ACC112 (cell line): ENCODE measurements around the gene CLDN11.

Source experiments
- H2AFZ ChIP-seq: fragments of 200-600 bp; sonication (generic); one replicate; pipeline ENCODE4 v1.6.0; 2017; ENCODE audit warnings: antibody characterized with exemption, low read length; ENCODE audit not compliant: unreplicated experiment
- H3K27ac ChIP-seq: fragments of 200-600 bp; sonication (generic); 2 replicates; pipeline ENCODE4 v1.5.1; 2014; ENCODE audit warnings: low read depth, mild to moderate bottlenecking, antibody characterized with exemption, low read length, moderate library complexity
- H3K27me3 ChIP-seq: fragments of 200-600 bp; sonication (generic); 2 replicates; pipeline ENCODE4 v1.6.1; 2014; ENCODE audit warnings: mild to moderate bottlenecking, antibody characterized with exemption, low read length, moderate library complexity, mixed read lengths; ENCODE audit not compliant: insufficient read depth
- H3K36me3 ChIP-seq: fragments of 200-600 bp; sonication (generic); 2 replicates; pipeline ENCODE4 v1.6.1; 2016; ENCODE audit warnings: mild to moderate bottlenecking, antibody characterized with exemption, low read length, moderate library complexity, mixed read lengths; ENCODE audit not compliant: insufficient read depth
- H3K4me1 ChIP-seq: fragments of 200-600 bp; sonication (generic); one replicate; pipeline ENCODE4 v1.6.1; 2016; ENCODE audit warnings: low read length, mixed read lengths; ENCODE audit not compliant: insufficient read depth, unreplicated experiment, control insufficient read depth
- H3K4me3 ChIP-seq: fragments of 200-600 bp; sonication (generic); 2 replicates; pipeline ENCODE4 v1.5.1; 2014; ENCODE audit warnings: mild to moderate bottlenecking, low read depth, low read length
- H3K79me2 ChIP-seq: fragments of 200-600 bp; sonication (generic); one replicate; pipeline ENCODE4 v1.6.0; 2016; ENCODE audit warnings: low read length; ENCODE audit not compliant: control insufficient read depth, unreplicated experiment, insufficient read depth

Gene CLDN11

GRCh38 chr3:170413291-170413690 lies 5.4 kb upstream of the CLDN11 start:
- no peak overlapping the region for H3K27ac ChIP-seq
- peaks cover 4% of the 10 kb centered on the region for H3K79me2 ChIP-seq
- no peaks in the 10 kb centered on the region for H3K36me3 ChIP-seq
- H3K4me3 ChIP-seq = no peak overlapping the region
- H2AFZ ChIP-seq = no peak overlapping the region
- peaks cover 6% of the 10 kb centered on the region for H3K4me1 ChIP-seq
- H3K27me3 ChIP-seq = no peaks in the 10 kb centered on the region

- Histone ChIP-seq H3K27me3 (no peaks in the 10 kb centered on the region), H3K36me3 (no peaks in the 10 kb centered on the region), H3K4me3 (peak overlapping the region; percentile 39; the same call in 1 of the 2 replicates), H2AFZ (peak overlapping the region; percentile 87), H3K27ac (peak overlapping the region; percentile 15; the same call in 1 of the 2 replicates), H3K4me1 (peaks cover 6% of the 10 kb centered on the region), H3K79me2 (peaks cover 12% of the 10 kb centered on the region)
Observed at GRCh38 chr3:170414202-170414663, 4.4 kb upstream of the CLDN11 start.

- H3K36me3 ChIP-seq = no peaks in the 10 kb centered on the region
- H3K4me1 ChIP-seq = peaks cover 6% of the 10 kb centered on the region
- H2AFZ ChIP-seq = no peak overlapping the region
- no peak overlapping the region for H3K27ac ChIP-seq
- no peaks in the 10 kb centered on the region for H3K27me3 ChIP-seq
- H3K4me3 ChIP-seq = no peak overlapping the region
- peaks cover 41% of the 10 kb centered on the region for H3K79me2 ChIP-seq
Observed at GRCh38 chr3:170417090-170417489, 1.6 kb upstream of the CLDN11 start.

GRCh38 chr3:170419557-170420087 lies 954 bp downstream of the CLDN11 start:
- Histone ChIP-seq H3K4me1 (peaks cover 7% of the 10 kb centered on the region), H3K79me2 (peaks cover 60% of the 10 kb centered on the region), H3K27me3 (no peaks in the 10 kb centered on the region), H3K27ac (peak overlapping the region; percentile 23; the same call in 1 of the 2 replicates), H3K36me3 (peaks cover 13% of the 10 kb centered on the region; the same call in 1 of the 2 replicates), H2AFZ (peak overlapping the region; percentile 88), H3K4me3 (peak overlapping the region; percentile 96)

GRCh38 chr3:170420307-170420821 lies 1.7 kb downstream of the CLDN11 start:
- no peak overlapping the region for H2AFZ ChIP-seq

GRCh38 chr3:170421111-170421641 lies 2.5 kb downstream of the CLDN11 start:
- peak overlapping the region; percentile 96 for H3K4me3 ChIP-seq
- no peaks in the 10 kb centered on the region for H3K27me3 ChIP-seq
- peaks cover 26% of the 10 kb centered on the region for H3K36me3 ChIP-seq
- peaks cover 75% of the 10 kb centered on the region for H3K79me2 ChIP-seq
- peak overlapping the region; percentile 86 for H2AFZ ChIP-seq
- H3K4me1 ChIP-seq = peaks cover 6% of the 10 kb centered on the region
- H3K27ac ChIP-seq = peak overlapping the region; percentile 33; the same call in 1 of the 2 replicates

More at GRCh38 chr3:170420307-170420821, 1.7 kb downstream of the CLDN11 start:
- Histone ChIP-seq H3K4me3 (peak overlapping the region; percentile 96), H3K4me1 (peaks cover 6% of the 10 kb centered on the region), H3K27me3 (no peaks in the 10 kb centered on the region), H3K27ac (peak overlapping the region; percentile 23; the same call in 1 of the 2 replicates), H3K36me3 (peaks cover 18% of the 10 kb centered on the region), H3K79me2 (peaks cover 67% of the 10 kb centered on the region)

- no peak overlapping the region for H3K27ac ChIP-seq
Observed at GRCh38 chr3:170421758-170422157, 3.1 kb downstream of the CLDN11 start.

GRCh38 chr3:170423001-170423615 lies 4.4 kb downstream of the CLDN11 start:
- H3K36me3 ChIP-seq = peaks cover 32% of the 10 kb centered on the region

More at GRCh38 chr3:170421758-170422157, 3.1 kb downstream of the CLDN11 start:
- Histone ChIP-seq H3K4me3 (peak overlapping the region; percentile 96), H3K36me3 (peaks cover 31% of the 10 kb centered on the region), H3K4me1 (peaks cover 6% of the 10 kb centered on the region), H3K27me3 (no peaks in the 10 kb centered on the region), H2AFZ (peak overlapping the region; percentile 86), H3K79me2 (peaks cover 79% of the 10 kb centered on the region)

GRCh38 chr3:170424879-170425278 lies 6.2 kb downstream of the CLDN11 start:
- no peak overlapping the region for H2AFZ ChIP-seq
- H3K27me3 ChIP-seq = no peaks in the 10 kb centered on the region
- peaks cover 19% of the 10 kb centered on the region for H3K4me1 ChIP-seq
- H3K27ac ChIP-seq = no peak overlapping the region
- no peak overlapping the region for H3K4me3 ChIP-seq
- peaks cover 46% of the 10 kb centered on the region for H3K36me3 ChIP-seq
- H3K79me2 ChIP-seq = peaks cover 78% of the 10 kb centered on the region

More at GRCh38 chr3:170423001-170423615, 4.4 kb downstream of the CLDN11 start:
- Histone ChIP-seq H3K27me3 (no peaks in the 10 kb centered on the region), H3K4me1 (peaks cover 8% of the 10 kb centered on the region), H2AFZ (no peak overlapping the region), H3K4me3 (no peak overlapping the region), H3K27ac (no peak overlapping the region), H3K79me2 (peaks cover 80% of the 10 kb centered on the region)

GRCh38 chr3:170425491-170426239 lies 7.0 kb downstream of the CLDN11 start:
- Histone ChIP-seq H3K27me3 (no peaks in the 10 kb centered on the region), H3K79me2 (peaks cover 75% of the 10 kb centered on the region), H2AFZ (no peak overlapping the region), H3K27ac (no peak overlapping the region), H3K4me3 (no peak overlapping the region), H3K4me1 (peaks cover 19% of the 10 kb centered on the region), H3K36me3 (peaks cover 50% of the 10 kb centered on the region)
